ENCODE data around the gene MT1M. TPM values are rescaled to one million over a fixed set of nuclear protein-coding genes. Genes with fewer than 3 reads are reported as not detected.
"Not testable (repeated sequence)": the region's sequence is repeated elsewhere in the genome, so short reads cannot be mapped to it uniquely, and the experiment has no call there.

The MT1M gene
- total RNA-seq = not detected

DNA sequence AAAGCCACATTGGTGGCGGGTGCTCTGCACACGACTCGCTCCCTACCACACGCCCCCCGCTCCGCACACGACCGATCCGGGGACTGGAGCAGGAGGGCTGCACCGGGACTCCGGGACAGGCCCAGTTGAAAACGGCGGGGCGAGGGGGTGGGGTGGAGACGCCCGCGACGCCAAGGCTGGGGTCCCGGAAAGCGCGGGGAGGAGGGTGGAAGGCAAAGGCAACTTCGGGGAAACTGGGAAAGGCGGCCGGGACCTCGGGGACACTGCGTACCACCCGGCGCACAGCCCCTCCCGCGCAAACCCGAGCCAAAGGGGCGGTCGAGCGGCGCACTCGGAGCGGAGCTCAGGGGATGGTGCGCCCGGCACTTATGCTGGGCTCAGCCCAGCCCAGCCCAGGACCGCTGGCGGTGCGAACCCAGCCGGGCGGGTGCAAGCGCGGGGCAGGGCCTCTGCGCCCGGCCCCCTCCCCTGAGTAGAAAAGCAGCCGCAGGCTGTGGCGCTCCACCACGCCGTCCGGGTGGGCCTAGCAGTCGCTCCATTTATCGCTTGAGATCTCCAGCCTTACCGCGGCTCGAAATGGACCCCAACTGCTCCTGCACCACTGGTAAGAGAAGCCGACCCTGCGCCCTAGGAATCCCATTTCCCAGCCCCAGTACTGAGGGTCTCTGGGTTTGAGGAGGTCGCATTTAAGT is at the start of gene MT1M:
TSS of gene MT1M (plus strand) at position 504 of the 692 bp plus-strand sequence. CDS start at position 577, 73 bp downstream.
- ChIA-PET POLR2A (no interaction called here), CTCF (interaction anchor here (1.1 kb wide), 1 partner anchor 32 kb away, joined by 3 read pairs; no protein-coding TSS in a partner anchor)
- Mint-ChIP-seq H3K27me3 (ENCODE audit: low read depth) (peaks cover 81% of the 10 kb centered on the region), H3K36me3 (ENCODE audit: low read depth) (no peaks in the 10 kb centered on the region), H3K27ac (no peak within 1 kb of the TSS), H3K4me3 (peak within 1 kb of the TSS; percentile 56), H3K9me3 (ENCODE audit: insufficient read depth) (no peaks in the 10 kb centered on the region), H3K4me1 (ENCODE audit: low read depth) (peaks cover 29% of the 10 kb centered on the region)
- DNase-seq (no peak), ATAC-seq (peak; percentile 54)

DNA sequence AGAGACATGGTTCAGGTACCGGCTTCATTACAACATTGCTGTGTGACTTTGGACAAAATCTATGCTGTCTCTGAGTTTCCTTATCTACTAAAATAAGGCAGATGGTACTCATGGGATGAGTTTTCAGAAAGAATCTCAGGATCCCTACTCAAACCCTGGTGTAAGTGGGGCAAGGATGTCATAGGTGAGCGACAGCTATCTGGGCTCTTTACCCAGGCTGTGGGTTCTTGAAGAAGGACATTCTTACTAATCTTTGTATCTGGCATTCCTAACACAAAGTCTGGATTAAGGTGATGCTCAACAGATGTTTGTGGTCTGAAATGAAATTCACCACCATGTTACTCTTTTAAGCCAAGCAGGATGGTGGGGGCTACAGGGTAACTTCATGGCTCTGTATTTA is 49.5 kb upstream of the MT1M start:
- H3K27me3 Mint-ChIP-seq (ENCODE audit: low read depth) = peaks cover 38% of the 10 kb centered on the region
- H3K4me1 Mint-ChIP-seq (ENCODE audit: low read depth); DNase-seq; H3K4me3 Mint-ChIP-seq; POLR2A ChIA-PET; H3K9me3 Mint-ChIP-seq (ENCODE audit: insufficient read depth); H3K27ac Mint-ChIP-seq; H3K36me3 Mint-ChIP-seq (ENCODE audit: low read depth); ATAC-seq: not testable (repeated sequence)
- CTCF ChIA-PET = interaction anchor here (0.8 to 2.3 kb wide), 4 partner anchors 18 to 210 kb away, joined by 3 to 10 read pairs (median 5); no protein-coding TSS in a partner anchor

DNA sequence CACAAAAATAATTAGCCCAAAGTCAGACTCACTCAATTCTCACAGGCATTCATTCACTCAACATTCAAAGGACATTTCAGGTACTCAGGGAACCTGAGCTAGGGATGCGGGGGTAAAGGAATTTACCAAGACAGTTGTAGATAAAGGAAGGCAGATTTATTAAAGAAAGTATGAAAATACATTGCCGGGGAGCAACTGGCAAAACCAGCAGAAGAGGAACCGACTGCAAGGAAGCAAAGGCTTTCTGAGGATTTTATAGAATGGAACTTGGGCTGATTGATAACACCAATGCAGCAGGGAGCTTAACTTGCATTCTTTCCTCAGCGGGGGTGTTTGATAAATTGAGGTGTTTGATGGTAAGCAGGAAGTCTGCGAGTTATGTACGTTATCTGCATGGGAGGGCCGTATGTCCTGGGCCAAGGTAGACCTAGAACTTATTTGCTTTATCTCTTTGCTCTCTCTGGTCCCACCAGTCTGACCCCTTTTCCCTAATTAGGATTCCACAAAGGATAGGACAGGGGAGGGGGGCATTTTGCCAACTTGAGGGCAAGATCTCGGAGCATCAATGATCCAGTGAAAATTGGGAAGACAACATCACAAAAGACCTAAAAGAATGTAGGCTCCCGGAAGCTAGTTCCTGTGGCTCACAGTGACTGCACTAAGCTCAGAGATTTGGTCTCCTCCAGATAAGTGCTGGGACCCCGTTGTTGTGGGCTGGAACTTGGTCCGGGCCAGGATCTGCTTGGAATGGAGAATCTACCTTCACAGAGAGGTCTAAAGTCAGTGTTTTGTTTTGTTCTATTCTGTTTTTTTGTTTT is 48.9 kb upstream of the MT1M start:
- H3K4me1 Mint-ChIP-seq (ENCODE audit: low read depth) = no peaks in the 10 kb centered on the region
- POLR2A ChIA-PET = no interaction called here
- H3K27me3 Mint-ChIP-seq (ENCODE audit: low read depth) = peaks cover 41% of the 10 kb centered on the region
- H3K27ac Mint-ChIP-seq = no peak overlapping the region
- H3K9me3 Mint-ChIP-seq (ENCODE audit: insufficient read depth) = no peaks in the 10 kb centered on the region
- CTCF ChIA-PET = interaction anchor here (1.5 to 2.3 kb wide), 2 partner anchors 17 to 118 kb away, joined by 4 to 6 read pairs; no protein-coding TSS in a partner anchor
- ATAC-seq = no peak
- DNase-seq = no peak
- H3K4me3 Mint-ChIP-seq = no peak overlapping the region
- no peaks in the 10 kb centered on the region for H3K36me3 Mint-ChIP-seq (ENCODE audit: low read depth)

DNA sequence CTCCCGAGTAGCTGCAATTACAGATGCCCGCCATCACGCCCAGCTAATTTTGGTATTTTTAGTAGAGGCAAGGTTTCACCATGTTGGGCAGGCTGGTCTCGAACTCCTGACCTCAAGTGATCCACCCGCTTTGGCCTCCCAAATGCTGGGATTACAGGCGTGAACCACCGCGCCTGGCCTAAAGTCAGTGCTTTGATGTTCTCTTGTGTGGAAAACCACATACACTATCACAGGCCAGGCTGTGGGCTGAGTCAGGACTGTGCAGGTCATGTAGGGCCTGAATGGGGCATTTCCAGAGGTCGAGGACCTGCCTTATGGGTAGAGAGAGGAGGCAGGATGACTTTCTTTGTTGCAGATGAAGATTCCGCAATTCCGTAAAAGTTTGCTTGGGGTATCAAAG is 48.2 kb upstream of the MT1M start:
- Mint-ChIP-seq H3K9me3 (ENCODE audit: insufficient read depth) (no peaks in the 10 kb centered on the region), H3K4me1 (ENCODE audit: low read depth) (peaks cover 5% of the 10 kb centered on the region), H3K27ac (no peak overlapping the region), H3K27me3 (ENCODE audit: low read depth) (peaks cover 47% of the 10 kb centered on the region), H3K36me3 (ENCODE audit: low read depth) (no peaks in the 10 kb centered on the region), H3K4me3 (no peak overlapping the region)
- ATAC-seq (no peak), DNase-seq (no peak)
- ChIA-PET POLR2A (interaction anchor here (1.2 kb wide), 1 partner anchor 100 kb away, joined by 4 read pairs; no protein-coding TSS in a partner anchor), CTCF (interaction anchor here (1.5 kb wide), 1 partner anchor 118 kb away, joined by 4 read pairs; no protein-coding TSS in a partner anchor)

DNA sequence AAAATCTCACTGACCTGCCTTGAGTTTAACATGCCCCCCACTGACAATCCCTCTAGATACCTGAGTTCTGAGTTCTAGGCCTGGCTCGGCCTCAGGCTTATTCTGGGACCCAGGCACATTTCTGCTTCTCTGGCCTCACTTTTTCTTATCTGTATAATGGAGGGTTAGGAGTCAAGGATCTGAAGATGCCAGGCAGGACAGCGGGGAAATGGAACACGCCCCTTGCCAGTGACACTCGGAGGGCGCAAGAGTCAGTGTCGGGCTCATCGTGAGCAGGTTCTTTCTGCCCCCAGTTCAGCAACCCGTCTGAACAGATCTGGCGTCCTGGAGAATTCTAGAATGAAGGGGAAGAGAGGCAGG is 43.7 kb upstream of the MT1M start:
- ATAC-seq = no peak
- CTCF ChIA-PET = interaction anchor here (4.2 kb wide), 1 partner anchor 12 kb away, joined by 23 read pairs; no protein-coding TSS in a partner anchor
- H3K27ac Mint-ChIP-seq = peak overlapping the region; percentile 21

DNA sequence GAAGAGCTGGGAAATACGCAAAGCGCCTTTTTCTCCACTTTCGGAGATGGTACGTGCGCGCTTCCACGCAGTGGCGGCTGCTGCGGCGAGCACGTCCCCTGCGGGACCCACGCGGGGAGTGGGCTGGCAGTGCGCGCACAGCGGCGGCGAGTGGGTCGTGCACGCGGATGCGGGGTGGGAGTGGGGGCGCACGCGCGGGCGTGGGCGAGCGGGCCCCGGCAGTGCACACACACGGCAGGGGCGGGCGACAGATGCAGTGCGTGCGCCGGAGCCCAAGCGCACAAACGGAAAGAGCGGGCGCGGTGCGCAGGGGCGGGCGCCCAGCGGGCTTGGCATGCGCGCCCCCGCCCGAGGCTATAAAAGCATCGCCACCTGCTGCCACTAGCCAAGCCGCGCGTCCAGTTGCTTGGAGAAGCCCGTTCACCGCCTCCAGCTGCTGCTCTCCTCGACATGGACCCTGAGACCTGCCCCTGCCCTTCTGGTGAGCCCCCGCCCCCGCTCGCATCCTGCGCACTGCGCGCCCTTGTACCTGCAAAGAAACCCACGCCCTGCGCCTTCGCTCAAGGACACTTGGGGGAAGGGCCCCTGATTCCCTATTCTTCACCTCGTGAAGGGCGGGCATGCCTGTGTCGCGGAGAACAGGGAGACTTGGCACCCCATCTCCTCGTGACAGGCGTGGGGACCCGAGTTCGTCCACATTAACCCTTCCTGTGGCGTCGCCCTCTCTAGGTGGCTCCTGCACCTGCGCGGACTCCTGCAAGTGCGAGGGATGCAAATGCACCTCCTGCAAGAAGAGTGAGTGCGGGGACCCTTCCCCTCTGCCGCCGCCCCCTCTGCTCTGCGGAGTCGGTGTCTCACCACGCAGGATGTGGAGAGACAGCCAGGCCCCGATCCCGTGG is 43.1 kb upstream of the MT1M start, which contains the start of gene MT3:
TSS of gene MT3 (plus strand) at position 388 of the 899 bp plus-strand sequence. CDS start at position 451, 63 bp downstream.
- ChIA-PET CTCF (interaction anchor here (4.2 kb wide), 1 partner anchor 13 kb away, joined by 23 read pairs; no protein-coding TSS in a partner anchor), POLR2A (no interaction called here)
- peaks cover 4% of the 10 kb centered on the region for H3K9me3 Mint-ChIP-seq (ENCODE audit: insufficient read depth)
- H3K27me3 Mint-ChIP-seq (ENCODE audit: low read depth) = peaks cover 48% of the 10 kb centered on the region
- no peaks in the 10 kb centered on the region for H3K36me3 Mint-ChIP-seq (ENCODE audit: low read depth)
- H3K4me3 Mint-ChIP-seq = peak within 1 kb of the TSS; percentile 79
- peak within 1 kb of the TSS; percentile 21 for H3K27ac Mint-ChIP-seq
- ATAC-seq (peak; percentile 85), DNase-seq (peak; percentile 39)
- peaks cover 19% of the 10 kb centered on the region for H3K4me1 Mint-ChIP-seq (ENCODE audit: low read depth)

More for the DNA sequence above, 43.7 kb upstream of the MT1M start:
- Mint-ChIP-seq H3K36me3 (ENCODE audit: low read depth) (no peaks in the 10 kb centered on the region), H3K4me3 (peak overlapping the region; percentile 79), H3K9me3 (ENCODE audit: insufficient read depth) (no peaks in the 10 kb centered on the region), H3K27me3 (ENCODE audit: low read depth) (peaks cover 52% of the 10 kb centered on the region), H3K4me1 (ENCODE audit: low read depth) (peaks cover 19% of the 10 kb centered on the region)
- POLR2A ChIA-PET = no interaction called here
- DNase-seq = no peak

DNA sequence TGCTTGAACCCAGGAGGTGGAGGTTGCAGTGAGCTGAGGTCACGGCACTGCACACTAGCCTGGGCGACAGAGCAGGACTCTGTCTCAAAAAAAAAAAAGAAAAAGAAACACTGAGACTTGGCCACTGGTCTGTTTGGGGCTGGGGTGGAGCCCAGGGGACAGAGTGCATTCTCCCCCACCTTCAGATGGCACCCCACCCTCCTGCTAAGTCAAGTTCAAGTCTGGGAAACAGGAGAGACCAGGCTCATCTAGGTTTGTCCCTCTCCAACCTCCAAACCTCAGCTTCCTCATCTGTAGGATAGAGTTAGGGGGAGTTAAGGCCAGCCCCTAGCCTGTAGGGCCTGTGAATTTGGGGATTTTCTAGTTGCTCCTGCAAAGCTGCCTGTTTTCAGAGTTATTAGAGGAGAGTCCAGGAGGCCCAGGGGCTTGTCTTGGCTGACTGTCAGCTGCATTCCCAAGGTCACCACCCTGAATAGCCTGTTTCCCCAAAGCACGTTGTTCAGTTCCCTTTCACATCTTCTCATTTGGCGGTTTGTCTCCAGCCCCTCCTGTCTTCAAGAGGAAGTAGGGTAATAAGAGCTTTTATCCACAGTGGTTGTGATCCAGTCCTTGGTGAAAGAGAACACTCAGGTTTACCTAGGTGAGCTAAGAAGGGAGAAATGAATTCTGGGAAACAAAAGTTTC is 40.9 kb upstream of the MT1M start:
- Mint-ChIP-seq H3K36me3 (ENCODE audit: low read depth) (no peaks in the 10 kb centered on the region), H3K9me3 (ENCODE audit: insufficient read depth) (peaks cover 4% of the 10 kb centered on the region), H3K27me3 (ENCODE audit: low read depth) (peaks cover 38% of the 10 kb centered on the region), H3K4me1 (ENCODE audit: low read depth) (peaks cover 19% of the 10 kb centered on the region), H3K27ac (no peak overlapping the region), H3K4me3 (no peak overlapping the region)
- ATAC-seq = no peak
- POLR2A ChIA-PET = interaction anchor here (0.6 to 1.4 kb wide), 5 partner anchors 15 to 117 kb away, joined by 3 to 5 read pairs (median 3); no protein-coding TSS in a partner anchor
- DNase-seq = no peak
- CTCF ChIA-PET = interaction anchor here (1.5 to 2.1 kb wide), 5 partner anchors 9 to 110 kb away, joined by 4 to 11 read pairs (median 7); no protein-coding TSS in a partner anchor

DNA sequence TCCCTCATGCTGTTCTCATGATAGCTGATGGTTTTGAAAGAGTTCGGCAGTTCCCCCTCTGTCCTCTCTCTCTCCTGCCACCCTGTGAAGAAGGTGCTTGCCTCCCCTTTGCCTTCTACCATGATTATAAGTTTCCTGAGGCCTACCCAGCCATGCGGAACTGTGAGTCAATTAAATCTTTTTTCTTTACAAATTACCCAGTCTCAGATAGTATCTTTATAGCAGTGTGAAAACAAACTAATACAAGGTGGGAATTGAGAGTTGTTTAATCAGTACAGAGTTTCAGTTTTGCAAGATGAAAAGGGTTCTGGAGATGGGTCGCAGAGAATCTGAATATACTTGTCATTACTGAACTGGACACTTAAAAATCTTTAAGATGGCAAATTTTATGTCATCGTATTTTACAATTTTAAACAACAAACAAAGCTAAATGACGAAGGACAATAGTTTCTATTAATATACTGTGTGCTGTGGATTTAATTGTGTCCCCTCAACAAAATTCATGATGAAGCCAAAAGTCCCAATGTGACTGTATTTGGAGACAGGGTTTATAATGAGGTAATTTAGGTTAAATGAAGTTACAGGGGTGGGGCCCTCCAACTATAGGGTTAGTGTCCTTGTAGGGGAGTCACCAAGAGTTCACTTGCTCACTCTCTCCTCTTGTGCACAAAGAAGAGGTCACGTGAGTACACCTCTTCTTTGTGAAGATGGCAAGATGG is 38.7 kb upstream of the MT1M start:
- Mint-ChIP-seq H3K4me1 (ENCODE audit: low read depth) (peaks cover 21% of the 10 kb centered on the region), H3K4me3 (no peak overlapping the region), H3K36me3 (ENCODE audit: low read depth) (no peaks in the 10 kb centered on the region), H3K9me3 (ENCODE audit: insufficient read depth) (peaks cover 4% of the 10 kb centered on the region), H3K27ac (no peak overlapping the region), H3K27me3 (ENCODE audit: low read depth) (peaks cover 24% of the 10 kb centered on the region)
- CTCF ChIA-PET = interaction anchor here (2.0 to 2.1 kb wide), 2 partner anchors 16 to 17 kb away, joined by 8 to 9 read pairs; no protein-coding TSS in a partner anchor
- DNase-seq (no peak), ATAC-seq (no peak)
- POLR2A ChIA-PET = no interaction called here

DNA sequence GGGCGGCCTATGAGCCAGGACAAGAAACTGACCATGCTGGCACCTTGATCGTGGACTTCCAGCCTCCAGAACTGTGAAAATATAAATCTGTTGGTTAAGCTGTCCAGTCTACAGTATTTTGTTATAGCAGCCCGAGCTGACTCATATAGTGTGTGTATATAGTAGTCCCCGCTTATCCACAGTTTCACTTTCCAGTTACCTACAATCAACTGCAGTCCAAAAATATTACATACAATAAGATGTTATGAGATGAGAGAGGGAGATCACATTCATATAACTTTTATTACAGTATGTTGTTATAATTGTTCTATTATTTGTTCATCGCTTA is 38.2 kb upstream of the MT1M start:
- Mint-ChIP-seq H3K4me1 (ENCODE audit: low read depth) (peaks cover 17% of the 10 kb centered on the region), H3K27ac (no peak overlapping the region), H3K36me3 (ENCODE audit: low read depth) (no peaks in the 10 kb centered on the region), H3K4me3 (no peak overlapping the region), H3K9me3 (ENCODE audit: insufficient read depth) (peaks cover 4% of the 10 kb centered on the region), H3K27me3 (ENCODE audit: low read depth) (peaks cover 19% of the 10 kb centered on the region)
- ChIA-PET CTCF (interaction anchor here (2.1 kb wide), 1 partner anchor 17 kb away, joined by 9 read pairs; no protein-coding TSS in a partner anchor), POLR2A (no interaction called here)
- ATAC-seq = no peak
- DNase-seq = no peak

DNA sequence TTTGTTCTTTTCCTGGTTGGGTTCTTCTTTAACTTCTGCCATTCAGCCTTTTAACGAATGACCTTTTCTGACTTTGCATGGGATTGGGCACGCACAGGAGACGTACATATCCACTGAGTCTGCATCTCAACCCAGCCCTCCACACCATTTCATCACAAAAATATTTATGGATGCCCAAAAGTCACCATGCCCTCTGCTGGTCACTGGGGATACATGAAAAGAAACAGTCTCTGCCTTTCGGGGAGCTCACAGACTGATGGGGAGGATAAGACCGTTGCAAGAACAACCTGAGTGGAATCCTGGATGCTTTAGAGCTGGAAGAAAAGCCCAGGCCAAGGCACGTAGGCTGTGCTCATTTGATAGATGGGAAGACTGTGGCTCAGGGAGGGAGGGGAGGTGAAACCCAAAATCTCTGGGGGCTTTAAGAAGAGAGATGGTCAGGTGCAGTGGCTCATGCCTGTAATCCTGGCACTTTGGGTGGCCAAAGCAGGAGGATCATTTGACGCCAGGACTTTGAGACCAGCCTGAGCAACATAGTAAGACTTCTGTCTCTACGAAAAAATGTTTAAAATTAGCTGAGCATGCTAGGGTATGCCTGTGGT is 32.0 kb upstream of the MT1M start:
- peaks cover 7% of the 10 kb centered on the region for H3K4me1 Mint-ChIP-seq (ENCODE audit: low read depth)
- peak; percentile 72 for ATAC-seq
- peak; percentile 60 for DNase-seq
- peaks cover 16% of the 10 kb centered on the region for H3K27me3 Mint-ChIP-seq (ENCODE audit: low read depth)
- POLR2A ChIA-PET = interaction anchor here (0.7 to 1.8 kb wide), 3 partner anchors 10 to 25 kb away, joined by 3 to 4 read pairs (median 3); partner anchors contain the start of gene MT1E
- H3K4me3 Mint-ChIP-seq = no peak overlapping the region
- CTCF ChIA-PET = interaction anchor here (0.7 to 4.2 kb wide), 23 partner anchors 8 to 186 kb away, joined by 3 to 31 read pairs (median 4); partner anchors contain the start of gene MT1E
- H3K36me3 Mint-ChIP-seq (ENCODE audit: low read depth) = no peaks in the 10 kb centered on the region
- no peak overlapping the region for H3K27ac Mint-ChIP-seq
- no peaks in the 10 kb centered on the region for H3K9me3 Mint-ChIP-seq (ENCODE audit: insufficient read depth)
